Progenitor cell of endocrine pancreas (in vitro differentiated cells): ENCODE results near the gene EPN2. TPM values are rescaled to one million over a fixed set of nuclear protein-coding genes. Genes with fewer than 3 reads are reported as not detected.
"Not testable (repeated sequence)": the region's sequence is repeated elsewhere in the genome, so short reads cannot be mapped to it uniquely, and the experiment has no call there.

Experiments used
- DNase-seq: peaks from one replicate; pipeline ENCODE4 v3.0.0; 2021; ENCODE audit warnings: low spot score; ENCODE audit not compliant: unreplicated experiment
- H3K27ac Mint-ChIP-seq: 2 replicates; pipeline ENCODE4 v1.8.0; 2021; ENCODE audit warnings: mild to moderate bottlenecking, moderate library complexity, mixed read lengths
- H3K27me3 Mint-ChIP-seq: 2 replicates; pipeline ENCODE4 v1.8.0; 2021; ENCODE audit warnings: mixed read lengths
- H3K36me3 Mint-ChIP-seq: 2 replicates; pipeline ENCODE4 v1.8.0; 2022; ENCODE audit warnings: mixed read lengths; ENCODE audit not compliant: insufficient read depth
- H3K4me1 Mint-ChIP-seq: 2 replicates; pipeline ENCODE4 v1.8.0; 2021; ENCODE audit warnings: low read depth, mixed read lengths
- H3K4me3 Mint-ChIP-seq: 2 replicates; pipeline ENCODE4 v1.8.0; 2021; ENCODE audit warnings: low read depth, mild to moderate bottlenecking, moderate library complexity, mixed read lengths
- H3K9me3 Mint-ChIP-seq: 2 replicates; pipeline ENCODE4 v1.8.0; 2021; ENCODE audit warnings: low read depth, mixed read lengths
- long read RNA-seq: library from polyadenylated mRNA; unstranded; transcript quantifications from one replicate; pipeline ENCODE4 v2.0.0, GENCODE V29; 2020
- total RNA-seq: library from RNA; stranded (reverse); gene quantifications from 2 replicates; pipeline ENCODE4 v1.2.1, GENCODE V29; 2021

Gene EPN2
- total RNA-seq, result 49.8 and 51.2 TPM in 2 replicates
- long read RNA-seq, full-length matches to known transcripts, result 7 of 22 reads
- long read RNA-seq, partial matches to known transcripts, result 4 of 22 reads
- long read RNA-seq, other reads (novel, unspliced or antisense), result 11 of 22 reads

DNA sequence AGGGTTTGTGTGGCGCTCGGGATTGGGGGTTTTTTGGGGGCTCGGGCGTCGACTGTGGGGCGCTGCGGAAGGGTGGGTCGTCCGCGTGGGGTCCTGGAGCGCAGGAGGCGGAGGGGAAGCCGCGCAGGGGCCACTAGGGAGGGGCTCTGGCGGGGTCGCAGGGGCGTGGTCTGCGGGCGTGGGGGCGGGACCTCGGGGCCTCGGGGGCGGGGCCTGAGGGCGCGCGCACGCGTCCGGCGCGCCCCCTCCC, at the start of gene EPN2:
Gene EPN2 (plus strand): TSS at position 228 of the 250 bp plus-strand sequence. CDS start 45,754 bp downstream, outside the sequence.
- H3K36me3 Mint-ChIP-seq, result not testable (repeated sequence)

DNA sequence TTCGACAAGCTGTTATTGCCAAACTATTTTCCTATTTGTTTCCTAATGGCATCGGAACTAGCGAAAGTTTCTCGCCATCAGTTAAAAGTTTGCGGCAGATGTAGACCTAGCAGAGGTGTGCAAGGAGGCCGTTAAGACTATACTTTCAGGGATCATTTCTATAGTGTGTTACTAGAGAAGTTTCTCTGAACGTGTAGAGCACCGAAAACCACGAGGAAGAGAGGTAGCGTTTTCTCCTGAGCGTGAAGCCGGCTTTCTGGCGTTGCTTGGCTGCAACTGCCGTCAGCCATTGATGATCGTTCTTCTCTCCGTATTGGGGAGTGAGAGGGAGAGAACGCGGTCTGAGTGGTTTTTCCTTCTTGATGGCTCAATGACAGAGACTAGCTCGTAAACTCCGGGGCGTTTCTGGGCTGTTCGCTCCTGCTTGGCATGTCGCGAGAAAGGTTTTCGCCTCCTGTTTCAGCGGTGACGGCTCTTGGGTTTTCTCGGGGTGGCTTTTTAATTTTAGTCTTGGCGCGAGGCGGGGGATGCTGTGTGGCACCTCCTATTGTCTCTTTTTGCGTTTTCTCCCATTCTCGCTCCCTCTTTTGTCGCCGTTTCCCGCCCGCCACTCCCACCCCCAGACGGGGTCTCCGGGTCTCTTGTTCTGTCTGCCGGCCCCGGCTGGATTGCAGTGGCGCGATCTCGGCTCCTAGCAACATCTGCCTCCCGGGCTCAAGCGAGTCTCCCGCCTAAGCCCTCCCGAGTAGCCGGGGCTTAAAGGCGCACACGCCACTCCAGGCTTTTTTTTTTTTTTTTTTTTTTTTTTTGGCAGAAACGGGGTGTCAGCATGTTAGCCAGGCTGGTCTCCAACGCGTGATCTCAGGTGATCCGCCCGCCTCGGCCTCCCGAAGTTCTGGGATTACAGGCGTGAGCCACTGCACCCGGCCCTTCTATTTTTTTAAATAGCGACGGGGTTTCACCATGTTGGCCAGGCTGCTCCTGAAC, 49.0 kb upstream of the EPN2 start:
- not testable (repeated sequence) for H3K27me3 Mint-ChIP-seq, DNase-seq, H3K27ac Mint-ChIP-seq, H3K4me1 Mint-ChIP-seq, H3K9me3 Mint-ChIP-seq, H3K4me3 Mint-ChIP-seq, H3K36me3 Mint-ChIP-seq

More for the DNA sequence above, at the start of gene EPN2:
- not testable (repeated sequence) for H3K27me3 Mint-ChIP-seq, H3K9me3 Mint-ChIP-seq
- H3K4me3 Mint-ChIP-seq, result peak within 1 kb of the TSS; percentile 92
- H3K27ac Mint-ChIP-seq, result peak within 1 kb of the TSS; percentile 89
- H3K4me1 Mint-ChIP-seq, result peaks cover 10% of the 10 kb centered on the region
- peak; percentile 64 for DNase-seq

DNA sequence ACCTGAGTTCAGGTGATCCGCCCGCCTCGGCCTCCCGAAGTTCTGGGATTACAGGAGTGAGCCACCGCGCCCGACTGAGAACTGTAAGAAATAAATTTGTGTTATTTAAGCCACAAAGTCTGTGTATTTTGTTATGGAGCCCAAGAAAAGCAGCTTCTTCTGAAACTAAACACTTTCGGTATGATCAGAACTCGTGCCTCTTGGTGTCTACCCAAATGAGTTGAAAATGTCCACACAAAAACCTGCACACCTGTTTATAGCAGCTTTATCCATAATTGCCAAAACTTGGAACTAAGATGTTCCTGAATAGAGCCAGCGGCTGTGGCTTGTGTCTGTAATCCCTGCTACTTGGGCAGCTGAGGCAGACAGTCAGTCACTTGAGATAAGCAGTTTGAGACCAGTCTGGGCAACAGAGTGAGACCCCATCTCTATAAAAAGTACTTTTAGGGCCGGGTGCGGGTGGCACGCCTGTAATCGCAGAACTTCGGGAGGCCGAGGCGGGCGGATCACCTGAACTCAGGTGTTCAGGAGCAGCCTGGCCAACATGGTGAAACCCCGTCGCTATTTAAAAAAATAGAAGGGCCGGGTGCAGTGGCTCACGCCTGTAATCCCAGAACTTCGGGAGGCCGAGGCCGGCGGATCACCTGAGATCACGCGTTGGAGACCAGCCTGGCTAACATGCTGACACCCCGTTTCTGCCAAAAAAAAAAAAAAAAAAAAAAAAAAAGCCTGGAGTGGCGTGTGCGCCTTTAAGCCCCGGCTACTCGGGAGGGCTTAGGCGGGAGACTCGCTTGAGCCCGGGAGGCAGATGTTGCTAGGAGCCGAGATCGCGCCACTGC, 48.1 kb upstream of the EPN2 start:
- H3K4me1 Mint-ChIP-seq, H3K36me3 Mint-ChIP-seq, H3K27ac Mint-ChIP-seq, H3K9me3 Mint-ChIP-seq, H3K4me3 Mint-ChIP-seq, H3K27me3 Mint-ChIP-seq, DNase-seq: not testable (repeated sequence)

DNA sequence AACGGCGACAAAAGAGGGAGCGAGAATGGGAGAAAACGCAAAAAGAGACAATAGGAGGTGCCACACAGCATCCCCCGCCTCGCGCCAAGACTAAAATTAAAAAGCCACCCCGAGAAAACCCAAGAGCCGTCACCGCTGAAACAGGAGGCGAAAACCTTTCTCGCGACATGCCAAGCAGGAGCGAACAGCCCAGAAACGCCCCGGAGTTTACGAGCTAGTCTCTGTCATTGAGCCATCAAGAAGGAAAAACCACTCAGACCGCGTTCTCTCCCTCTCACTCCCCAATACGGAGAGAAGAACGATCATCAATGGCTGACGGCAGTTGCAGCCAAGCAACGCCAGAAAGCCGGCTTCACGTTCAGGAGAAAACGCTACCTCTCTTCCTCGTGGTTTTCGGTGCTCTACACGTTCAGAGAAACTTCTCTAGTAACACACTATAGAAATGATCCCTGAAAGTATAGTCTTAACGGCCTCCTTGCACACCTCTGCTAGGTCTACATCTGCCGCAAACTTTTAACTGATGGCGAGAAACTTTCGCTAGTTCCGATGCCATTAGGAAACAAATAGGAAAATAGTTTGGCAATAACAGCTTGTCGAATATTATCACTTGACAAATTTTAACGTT, 47.3 kb upstream of the EPN2 start:
- not testable (repeated sequence) for H3K27ac Mint-ChIP-seq, H3K9me3 Mint-ChIP-seq, H3K4me3 Mint-ChIP-seq, DNase-seq, H3K27me3 Mint-ChIP-seq, H3K4me1 Mint-ChIP-seq, H3K36me3 Mint-ChIP-seq

DNA sequence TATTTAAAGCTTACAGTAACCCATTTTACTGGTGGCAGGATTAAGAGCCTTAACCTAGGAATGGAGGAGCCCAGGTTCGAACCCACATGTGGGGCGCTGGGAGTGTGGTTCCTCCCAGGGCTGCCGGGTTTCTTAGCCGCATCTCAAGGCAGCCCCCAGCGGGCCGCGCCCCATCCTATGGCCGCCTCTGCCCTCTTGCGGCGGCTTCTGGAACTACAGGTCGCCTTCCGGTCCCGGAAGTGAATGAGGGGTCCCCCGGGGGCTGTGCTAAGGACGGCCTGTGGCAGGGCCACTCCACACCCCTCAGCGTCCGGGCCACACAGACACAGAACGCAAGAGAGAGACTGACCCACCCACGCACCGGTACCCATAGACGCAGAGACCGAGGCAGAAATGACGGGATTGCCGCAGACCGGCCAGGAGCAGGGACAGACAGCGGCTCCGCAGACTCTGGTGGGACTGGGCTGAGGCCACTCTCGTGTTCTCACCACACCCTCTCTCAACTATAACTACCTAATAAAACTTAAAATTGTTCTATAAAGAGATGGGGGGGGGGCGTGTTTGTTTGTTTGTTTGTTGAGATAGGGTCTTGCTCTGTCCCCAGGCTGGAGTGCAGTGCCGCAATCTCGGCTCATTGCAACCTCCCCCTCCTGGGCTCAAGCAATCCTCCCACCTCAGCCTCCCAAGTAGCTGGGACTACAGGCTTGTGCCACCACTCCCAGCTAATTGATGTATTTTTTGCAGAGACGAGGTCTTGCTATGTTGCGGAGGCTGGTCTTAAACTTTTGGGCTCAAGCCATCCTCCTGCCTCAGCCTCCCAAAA, 40.6 kb upstream of the EPN2 start:
- not testable (repeated sequence) for DNase-seq, H3K27me3 Mint-ChIP-seq, H3K36me3 Mint-ChIP-seq, H3K9me3 Mint-ChIP-seq, H3K4me1 Mint-ChIP-seq, H3K27ac Mint-ChIP-seq, H3K4me3 Mint-ChIP-seq

DNA sequence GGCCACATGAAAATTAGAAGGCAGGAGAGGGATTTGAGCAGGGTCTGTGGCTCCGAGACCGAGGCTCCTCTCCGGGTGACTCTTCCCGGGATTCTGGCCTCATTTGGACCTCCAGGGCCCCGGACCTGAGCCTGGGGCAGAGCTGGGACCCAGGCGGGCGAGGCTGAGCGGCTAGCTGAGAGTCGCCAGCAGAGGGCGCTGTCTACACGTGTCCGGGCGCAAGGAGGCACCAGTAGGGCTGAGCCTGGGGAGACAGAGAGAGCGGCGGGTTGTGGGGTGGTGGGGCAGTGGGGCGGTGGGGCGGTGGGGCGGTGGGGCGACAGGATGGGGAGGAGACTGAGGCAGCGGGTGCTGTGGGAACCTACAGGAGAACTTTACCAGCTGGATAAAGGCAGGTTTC, 34.7 kb upstream of the EPN2 start:
- H3K27me3 Mint-ChIP-seq, H3K4me3 Mint-ChIP-seq, H3K36me3 Mint-ChIP-seq, H3K27ac Mint-ChIP-seq, H3K4me1 Mint-ChIP-seq, H3K9me3 Mint-ChIP-seq, DNase-seq: not testable (repeated sequence)

DNA sequence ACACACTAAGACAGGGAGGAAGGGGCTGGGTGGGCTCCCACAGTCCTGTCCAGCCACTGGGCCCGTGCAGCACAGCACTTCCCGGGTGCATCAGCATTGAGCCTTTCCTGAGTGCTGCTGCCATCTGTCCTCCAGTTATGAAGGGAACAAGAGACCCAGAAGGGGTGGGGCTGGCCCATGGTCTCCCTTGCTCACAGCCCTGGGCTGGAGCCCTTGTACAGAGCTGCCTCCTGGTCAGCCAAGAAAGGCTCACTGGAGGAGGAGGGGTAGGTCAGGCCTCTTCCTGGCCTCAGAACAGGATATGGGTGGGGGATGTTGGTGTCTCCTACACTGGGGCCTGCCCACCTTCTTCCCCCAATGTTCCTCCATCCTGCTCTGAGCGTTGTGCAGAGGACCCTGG, 33.7 kb upstream of the EPN2 start:
- H3K27ac Mint-ChIP-seq, H3K4me1 Mint-ChIP-seq, H3K36me3 Mint-ChIP-seq, H3K27me3 Mint-ChIP-seq, DNase-seq, H3K4me3 Mint-ChIP-seq, H3K9me3 Mint-ChIP-seq: not testable (repeated sequence)

DNA sequence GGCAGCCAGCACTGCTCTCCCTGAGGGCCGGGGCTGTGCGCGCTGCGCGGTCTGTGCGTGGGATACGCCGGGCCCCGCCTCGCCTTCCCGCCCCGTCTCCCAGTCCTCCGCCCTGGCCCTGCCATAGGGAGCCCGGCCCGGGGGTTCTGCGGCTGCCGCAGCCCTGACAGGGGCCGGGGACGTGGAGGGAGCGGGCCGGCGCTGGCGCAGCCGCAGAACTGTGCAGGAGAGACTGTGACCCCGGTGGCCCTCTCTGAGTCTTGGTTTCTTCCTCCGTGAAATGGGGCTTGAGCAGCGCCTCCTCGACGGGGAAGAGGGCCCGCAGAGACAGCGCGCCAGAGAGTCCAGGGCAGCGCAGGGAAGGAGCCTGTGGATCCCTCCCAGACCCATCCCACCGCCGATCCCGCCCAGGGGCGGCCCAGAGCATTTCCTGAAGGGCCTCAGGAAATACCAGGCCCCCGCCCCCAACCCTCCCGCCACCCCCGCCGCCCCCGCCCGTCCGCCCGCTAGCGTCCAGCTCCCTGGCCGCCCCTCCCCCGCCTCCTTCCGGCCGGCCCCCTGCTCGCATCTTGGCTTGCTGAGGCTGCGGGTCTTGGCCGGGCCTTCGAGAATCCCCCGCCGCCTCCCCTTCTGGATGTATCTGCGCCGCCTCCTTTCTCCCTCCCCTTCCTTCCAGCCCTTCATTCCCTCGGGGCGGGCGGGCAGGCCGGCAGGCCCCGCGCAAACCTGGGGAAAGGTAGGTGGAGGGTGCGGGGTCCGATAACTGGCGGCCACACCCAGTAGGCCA, 21.9 kb upstream of the EPN2 start:
- not testable (repeated sequence) for H3K36me3 Mint-ChIP-seq, H3K4me3 Mint-ChIP-seq, DNase-seq, H3K9me3 Mint-ChIP-seq, H3K27me3 Mint-ChIP-seq, H3K4me1 Mint-ChIP-seq, H3K27ac Mint-ChIP-seq

DNA sequence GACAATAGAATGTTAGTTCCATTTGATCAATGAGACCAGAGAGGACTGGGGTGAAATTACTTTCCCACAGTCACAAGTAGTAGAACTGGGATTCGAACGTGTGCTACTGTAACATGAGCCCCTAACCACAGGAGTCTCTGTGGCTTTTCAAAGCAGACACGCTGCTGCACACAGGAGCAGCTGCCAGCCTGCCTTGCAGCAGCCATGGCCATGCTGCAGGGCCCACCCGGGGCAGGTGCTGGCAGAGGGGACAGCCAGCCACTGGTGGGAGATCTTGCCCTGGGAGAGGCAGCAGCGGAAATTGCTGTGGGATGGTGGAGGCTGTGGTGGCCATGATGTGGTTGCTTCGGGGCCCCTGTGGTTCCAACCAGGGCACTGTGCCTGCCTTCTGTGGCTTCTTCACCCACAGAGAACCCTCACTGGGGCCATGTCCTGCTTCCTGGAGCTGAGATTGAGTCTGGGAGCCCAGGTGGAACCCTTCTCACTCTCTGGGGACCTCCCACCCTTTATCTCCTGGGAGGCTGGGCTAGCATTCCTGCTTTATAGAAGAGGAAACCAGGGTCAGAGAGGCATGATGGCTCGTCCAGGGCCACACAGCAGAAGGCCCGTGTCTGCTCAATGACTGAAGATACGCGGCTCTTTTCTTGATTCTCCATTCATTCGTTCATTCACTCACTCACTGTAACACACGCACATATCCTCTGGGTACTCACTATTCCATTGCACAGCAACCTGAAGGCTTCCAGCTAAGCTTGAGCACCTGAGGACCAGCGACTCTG, 20.8 kb upstream of the EPN2 start:
- DNase-seq, H3K27ac Mint-ChIP-seq, H3K4me3 Mint-ChIP-seq, H3K4me1 Mint-ChIP-seq, H3K27me3 Mint-ChIP-seq, H3K9me3 Mint-ChIP-seq, H3K36me3 Mint-ChIP-seq: not testable (repeated sequence)

DNA sequence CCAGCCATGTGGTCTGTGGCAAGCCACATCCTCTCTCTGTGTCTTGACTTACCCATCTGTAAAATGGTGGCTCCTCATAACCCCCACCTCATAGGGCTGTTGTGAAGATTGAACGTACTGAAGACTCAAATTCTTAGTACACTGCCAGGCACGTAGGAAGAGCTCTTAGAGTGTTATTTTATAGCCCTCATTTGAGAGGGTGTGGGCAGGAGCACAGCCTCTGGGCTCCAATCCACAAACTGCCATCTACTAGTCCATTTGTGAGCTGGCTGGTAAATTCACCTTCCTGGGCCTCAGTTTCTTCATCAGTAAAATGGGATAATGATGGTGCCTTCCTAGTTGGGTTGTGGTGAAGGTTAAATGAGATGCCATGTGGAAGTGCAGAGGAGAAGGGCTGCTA, 18.3 kb upstream of the EPN2 start:
- not testable (repeated sequence) for H3K4me1 Mint-ChIP-seq, H3K27me3 Mint-ChIP-seq, H3K27ac Mint-ChIP-seq, H3K4me3 Mint-ChIP-seq, H3K9me3 Mint-ChIP-seq, DNase-seq, H3K36me3 Mint-ChIP-seq

DNA sequence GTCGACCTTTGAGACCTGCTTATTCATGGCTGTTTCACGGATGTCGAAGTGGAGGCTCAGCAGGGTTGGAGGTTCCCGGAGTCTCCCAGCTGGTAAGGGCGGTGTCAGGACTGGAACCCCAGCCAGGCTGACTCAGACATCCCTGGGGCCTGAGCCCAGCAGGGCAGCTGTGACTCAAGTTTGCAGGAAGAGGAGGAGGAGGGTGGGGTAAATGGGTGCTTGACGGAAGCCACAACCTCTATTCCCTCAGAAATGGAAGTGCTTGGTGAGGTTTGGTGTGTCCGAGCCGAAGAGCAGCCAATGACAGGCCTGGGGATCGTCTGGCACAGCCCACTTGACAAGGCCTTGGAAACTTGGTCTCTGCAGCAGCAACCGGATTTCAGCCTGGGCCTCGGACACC, 17.8 kb upstream of the EPN2 start:
- H3K27me3 Mint-ChIP-seq, H3K36me3 Mint-ChIP-seq, H3K4me1 Mint-ChIP-seq, H3K4me3 Mint-ChIP-seq, DNase-seq, H3K9me3 Mint-ChIP-seq, H3K27ac Mint-ChIP-seq: not testable (repeated sequence)
